GF-D8 (cell line): ENCODE data around the gene TCEA2.
A peak's percentile ranks its signal among the peaks of the same experiment; 100 is the strongest.
"Not testable (repeated sequence)": the region's sequence is repeated elsewhere in the genome, so short reads cannot be mapped to it uniquely, and the experiment has no call there.

Experiments used
- DNase-seq: peaks from one replicate; lab custom pipeline; 2025; lab: John Stamatoyannopoulos, UW

TCEA2 gene

GRCh38 chr20:64077876-64078551, 15.0 kb downstream of the TCEA2 start:
- DNase-seq = peak; percentile 79

DNA sequence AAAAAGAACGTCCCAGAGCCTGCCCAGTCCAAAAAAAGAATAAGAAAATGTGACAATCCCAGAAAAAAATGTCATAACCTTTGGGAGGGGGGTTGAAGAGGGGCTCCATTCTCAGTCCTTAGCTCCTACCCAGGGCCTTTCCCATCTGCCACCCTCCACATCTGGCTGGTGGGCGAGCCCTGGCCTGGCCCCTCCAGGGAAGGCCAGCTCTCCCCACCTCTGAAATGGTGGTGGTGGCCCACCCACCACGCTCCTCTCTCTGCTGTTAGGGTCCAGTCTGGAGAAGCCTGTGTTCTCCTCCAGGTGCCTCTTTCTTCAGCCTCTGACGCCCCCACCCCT, 15.9 kb downstream of the TCEA2 start:
- DNase-seq = no peak

DNA sequence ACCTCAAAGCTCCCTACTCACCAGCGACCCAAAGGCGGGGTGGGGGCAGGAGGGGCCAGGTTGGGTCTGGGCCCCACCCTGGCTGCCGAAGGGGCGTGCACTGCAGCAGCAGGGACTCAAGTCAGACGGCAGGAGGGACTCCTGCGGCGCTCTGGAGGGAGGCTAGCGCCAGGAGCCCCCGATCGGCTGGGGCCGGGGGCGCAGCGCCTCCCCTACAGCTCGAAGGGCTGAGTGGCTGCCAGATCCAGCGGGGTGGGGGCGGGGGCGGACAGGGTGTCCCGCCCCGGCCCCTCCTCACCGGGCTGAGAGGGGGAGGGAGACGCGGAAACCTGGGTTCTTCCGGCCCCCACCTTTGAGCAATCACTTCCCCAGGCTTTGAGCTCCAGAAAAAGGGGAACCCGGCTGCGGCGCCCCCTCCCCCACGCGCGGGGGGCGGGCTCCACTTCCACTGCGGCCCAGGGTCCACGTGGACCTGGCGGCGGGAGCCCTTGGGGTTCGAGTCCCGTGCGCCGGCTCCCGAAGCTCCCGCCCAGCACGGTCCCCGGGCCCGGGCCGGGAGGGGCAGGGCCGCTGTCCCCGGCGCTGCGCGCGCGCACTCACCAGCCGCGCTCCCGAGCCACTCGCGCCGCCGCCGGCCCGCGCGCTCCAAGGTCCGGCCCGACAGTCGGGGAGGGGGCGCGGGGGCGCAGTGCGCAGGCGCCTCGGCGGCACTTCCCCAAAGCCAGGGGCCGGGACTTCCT, 16.4 kb downstream of the TCEA2 start, which contains the start of gene RGS19:
Gene RGS19, minus strand, starts transcription at position 246 of the 740 bp plus-strand sequence. CDS start 2,632 bp downstream, outside the sequence.
- peak; percentile 91 for DNase-seq

GRCh38 chr20:64080013-64080812, 17.2 kb downstream of the TCEA2 start, which contains the start of gene OPRL1:
Gene OPRL1 (plus strand): TSS chr20:64080082. CDS start chr20:64092721, 12,639 bp downstream.
- peak; percentile 52 for DNase-seq

DNA sequence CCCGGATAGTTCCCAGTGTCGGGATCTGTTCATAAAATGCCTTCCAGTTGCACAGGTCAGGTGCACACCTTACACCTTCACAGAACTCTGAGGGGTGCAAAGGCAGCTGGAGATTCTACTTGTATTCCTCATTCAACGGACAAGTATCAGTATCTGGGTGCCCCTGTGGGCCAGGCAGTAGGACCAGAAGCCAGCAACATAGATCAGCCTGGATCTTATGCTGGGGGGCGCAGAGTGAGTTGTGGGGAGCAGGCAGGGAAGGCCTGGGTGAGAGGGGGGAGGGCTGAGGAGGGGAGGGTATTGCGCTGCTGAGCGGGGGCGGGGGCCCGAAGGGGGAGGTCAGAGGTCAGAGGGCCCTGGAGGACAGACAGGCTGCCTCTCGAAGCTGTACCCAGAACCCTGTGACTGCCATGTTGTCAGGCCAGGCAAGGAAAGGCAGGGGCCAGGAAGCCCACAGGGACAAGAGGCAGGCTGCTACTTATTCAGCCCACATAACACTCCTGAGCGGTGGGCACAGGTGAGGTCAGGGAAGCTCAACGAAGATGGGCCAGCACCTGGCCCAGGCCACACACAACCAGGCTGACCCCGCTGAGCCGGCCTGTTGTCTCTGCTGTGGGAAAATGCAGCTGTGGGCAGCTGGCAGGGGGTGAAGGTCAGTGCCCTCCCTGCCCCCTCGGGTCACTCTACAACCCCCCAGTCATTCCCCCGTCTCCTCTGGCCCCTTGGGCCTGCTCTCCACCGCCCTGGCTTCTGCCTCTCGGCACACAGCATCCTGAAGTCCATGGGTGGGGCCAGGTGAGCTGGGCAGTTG, 18.0 kb downstream of the TCEA2 start:
- no peak for DNase-seq

DNA sequence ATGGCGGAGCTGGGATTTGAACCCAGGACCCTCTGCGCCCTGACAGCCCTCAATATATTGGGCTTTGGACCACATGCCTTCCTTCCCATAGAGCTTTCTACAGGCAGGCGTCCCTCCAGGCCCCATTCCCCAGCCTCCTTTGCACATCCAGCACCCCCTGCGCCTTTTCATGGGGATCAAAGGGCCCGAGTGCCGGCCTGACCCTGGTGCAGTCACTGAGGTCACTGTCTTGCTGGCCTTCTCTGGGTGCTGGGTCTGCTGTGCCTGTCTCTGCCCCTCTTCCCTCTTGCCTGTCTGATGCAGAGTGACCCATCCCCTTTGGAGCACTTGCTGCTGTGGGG, 18.6 kb downstream of the TCEA2 start:
- no peak for DNase-seq

DNA sequence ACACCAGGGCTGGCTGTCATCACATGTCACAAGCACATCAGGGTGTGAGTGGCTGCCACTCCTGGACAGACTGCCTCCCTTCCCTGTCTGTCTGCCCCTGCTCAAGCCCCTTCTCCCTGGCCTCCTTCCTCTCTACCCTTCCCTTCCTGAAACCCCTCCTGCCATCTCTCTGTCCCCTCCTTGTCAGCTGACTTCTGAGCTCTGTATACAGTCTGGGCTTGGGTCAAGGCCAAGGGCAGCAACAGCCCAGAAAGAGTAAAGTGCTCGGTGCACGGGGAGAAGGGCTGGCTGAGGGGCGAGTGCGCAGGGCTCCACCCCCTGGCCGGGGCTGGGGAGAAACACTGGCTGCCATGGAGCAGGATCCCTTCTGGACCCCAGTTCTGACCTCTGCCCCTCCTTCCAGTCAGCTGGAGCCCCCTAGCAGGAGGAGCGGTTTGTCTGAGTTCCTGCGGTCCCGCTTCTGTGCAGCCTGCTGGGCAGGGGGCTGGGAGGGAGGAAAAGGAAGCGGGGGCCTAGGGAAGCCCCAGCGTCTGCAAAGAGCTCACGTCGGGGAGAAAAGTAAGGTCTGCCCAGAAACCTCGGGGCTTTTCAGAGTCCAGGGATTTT, 19.2 kb downstream of the TCEA2 start:
- DNase-seq = peak; percentile 53

DNA sequence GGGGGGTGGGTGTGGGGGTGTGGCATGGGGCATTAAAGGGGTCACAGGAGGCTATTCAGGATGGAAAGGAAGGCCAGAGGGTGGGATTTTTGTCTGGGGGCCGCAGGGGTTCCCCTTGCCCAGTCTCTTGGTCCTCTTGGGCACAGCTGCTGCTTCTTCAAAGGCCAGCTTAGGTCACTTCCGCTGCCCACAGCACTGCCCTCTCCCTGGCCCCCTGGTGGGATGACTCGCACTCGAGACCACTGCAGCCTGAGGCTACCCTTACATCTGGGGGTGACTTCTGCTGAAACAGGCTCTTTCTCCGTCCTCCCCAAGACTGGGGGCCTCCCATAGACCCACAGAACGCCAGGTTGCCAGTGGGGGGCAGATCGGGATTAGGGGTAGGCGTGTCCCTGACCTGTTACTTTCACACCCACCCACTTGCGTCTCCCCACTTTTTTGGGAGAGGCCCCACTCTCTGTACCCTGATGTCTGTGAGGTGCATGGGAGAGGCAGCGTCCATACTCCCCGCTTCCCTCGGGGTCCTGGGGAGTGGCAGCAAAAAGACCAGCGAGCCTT, 19.9 kb downstream of the TCEA2 start:
- no peak for DNase-seq

DNA sequence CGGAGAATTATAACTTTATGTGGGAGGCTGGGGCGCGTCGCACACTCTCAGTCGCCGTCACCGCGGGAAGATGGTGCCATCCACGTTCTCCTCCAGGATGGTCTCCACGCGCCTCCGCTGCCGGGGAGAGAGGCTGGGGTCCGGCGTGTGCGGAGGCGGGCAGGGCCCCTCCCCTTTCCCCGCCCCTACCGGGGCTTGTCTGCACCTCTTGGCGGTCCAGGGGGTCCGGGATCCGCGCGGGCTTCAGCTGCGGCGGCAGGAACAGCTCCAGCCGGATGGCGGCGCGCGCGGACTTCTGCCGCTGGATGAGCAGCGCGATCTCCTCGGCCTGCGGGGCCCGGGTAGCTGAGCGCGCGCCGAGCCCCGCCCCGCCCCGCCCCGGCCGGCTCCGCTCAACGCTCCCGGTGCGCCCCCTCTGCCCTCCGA, 20.4 kb downstream of the TCEA2 start:
- DNase-seq = peak; percentile 46

GRCh38 chr20:64083804-64084684, 21.0 kb downstream of the TCEA2 start, which contains the start of gene LKAAEAR1:
Gene LKAAEAR1 (minus strand): TSS chr20:64084398. CDS start chr20:64084219, 179 bp downstream.
- no peak for DNase-seq

- DNase-seq = no peak
Measured at GRCh38 chr20:64084685-64085152, 21.7 kb downstream of the TCEA2 start.

- no peak for DNase-seq
Measured at GRCh38 chr20:64086801-64087200, 23.8 kb downstream of the TCEA2 start.

GRCh38 chr20:64087226-64087825, 24.3 kb downstream of the TCEA2 start:
- not testable (repeated sequence) for DNase-seq

DNA sequence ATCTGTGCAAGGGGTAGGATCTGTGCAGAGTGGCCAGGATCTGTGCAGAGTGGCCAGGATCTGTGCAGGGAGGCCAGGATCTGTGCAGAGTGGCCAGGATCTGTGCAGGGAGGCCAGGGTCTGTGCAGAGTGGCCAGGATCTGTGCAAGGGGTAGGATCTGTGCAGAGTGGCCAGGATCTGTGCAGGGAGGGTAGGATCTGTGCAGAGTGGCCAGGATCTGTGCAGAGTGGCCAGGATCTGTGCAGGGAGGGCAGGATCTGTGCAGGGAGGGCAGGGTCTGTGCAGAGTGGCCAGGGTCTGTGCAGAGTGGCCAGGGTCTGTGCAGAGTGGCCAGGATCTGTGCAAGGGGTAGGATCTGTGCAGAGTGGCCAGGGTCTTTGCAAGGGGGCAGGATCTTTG, 25.6 kb downstream of the TCEA2 start:
- DNase-seq = not testable (repeated sequence)

GRCh38 chr20:64090165-64090564, 27.2 kb downstream of the TCEA2 start:
- DNase-seq = no peak

GRCh38 chr20:64091340-64091739, 28.3 kb downstream of the TCEA2 start:
- DNase-seq = no peak

- DNase-seq = no peak
Measured at GRCh38 chr20:64091770-64092169, 28.8 kb downstream of the TCEA2 start.

- DNase-seq = no peak
Measured at GRCh38 chr20:64092258-64093012, 29.4 kb downstream of the TCEA2 start.
